Stimulated activated naive CD8-positive, alpha-beta T cell treated with anti-CD3 and anti-CD28 coated beads, Interleukin-15, amount 100 ng/mL, for 72 hours (primary cell): ENCODE results near the gene KCNJ16.
"Not testable (repeated sequence)": the region's sequence is repeated elsewhere in the genome, so short reads cannot be mapped to it uniquely, and the experiment has no call there.

Experiments used
- ATAC-seq: fragments of 150-1000 bp; cut with Tn5 transposase; 2 replicates; pipeline ENCODE4 v1.10.0; 2021; ENCODE audit warnings: mild to moderate bottlenecking, moderate library complexity
- DNase-seq, 2 donors: peaks; one replicate each; pipeline ENCODE4 v3.0.0; 2021 to 2022
- H3K27ac Mint-ChIP-seq, 2 donors: one replicate each; pipeline ENCODE4 v1.8.0; 2022; ENCODE audit warnings: mild to moderate bottlenecking in 2 of 2, mixed read lengths in 2 of 2, moderate library complexity in 2 of 2
- H3K27me3 Mint-ChIP-seq: one replicate; pipeline ENCODE4 v1.8.0; 2022; ENCODE audit warnings: mixed read lengths
- H3K4me1 Mint-ChIP-seq: one replicate; pipeline ENCODE4 v1.8.0; 2022; ENCODE audit warnings: mild to moderate bottlenecking, mixed read lengths
- H3K4me3 Mint-ChIP-seq, 2 donors: one replicate each; pipeline ENCODE4 v1.8.0; 2022; ENCODE audit warnings: mild to moderate bottlenecking in 2 of 2, mixed read lengths in 2 of 2, moderate library complexity in 1 of 2
- H3K9me3 Mint-ChIP-seq, 2 donors: one replicate each; pipeline ENCODE4 v1.8.0; 2022; ENCODE audit warnings: mixed read lengths in 2 of 2

The KCNJ16 gene

GRCh38 chr17:70074956-70075355 lies at the start of gene KCNJ16:
Gene KCNJ16, plus strand, starts transcription at chr17:70075225. Its CDS starts 56,863 bp downstream, at chr17:70132088.
- Mint-ChIP-seq H3K27me3 (peaks cover 28% of the 10 kb centered on the region), H3K27ac (no peak within 1 kb of the TSS), H3K4me3 (no peak within 1 kb of the TSS), H3K4me1 (no peaks in the 10 kb centered on the region), H3K9me3 (no peaks in the 10 kb centered on the region)
- DNase-seq (no peak), ATAC-seq (no peak)

GRCh38 chr17:70028397-70028796 lies 46.6 kb upstream of the KCNJ16 start:
- Mint-ChIP-seq H3K9me3 (peaks cover 0 to 7% of the 10 kb centered on the region in 2 donors), H3K27ac (no peak overlapping the region), H3K4me1 (no peaks in the 10 kb centered on the region), H3K4me3 (no peak overlapping the region), H3K27me3 (peaks cover 10% of the 10 kb centered on the region)
- DNase-seq (no peak), ATAC-seq (no peak)

DNA sequence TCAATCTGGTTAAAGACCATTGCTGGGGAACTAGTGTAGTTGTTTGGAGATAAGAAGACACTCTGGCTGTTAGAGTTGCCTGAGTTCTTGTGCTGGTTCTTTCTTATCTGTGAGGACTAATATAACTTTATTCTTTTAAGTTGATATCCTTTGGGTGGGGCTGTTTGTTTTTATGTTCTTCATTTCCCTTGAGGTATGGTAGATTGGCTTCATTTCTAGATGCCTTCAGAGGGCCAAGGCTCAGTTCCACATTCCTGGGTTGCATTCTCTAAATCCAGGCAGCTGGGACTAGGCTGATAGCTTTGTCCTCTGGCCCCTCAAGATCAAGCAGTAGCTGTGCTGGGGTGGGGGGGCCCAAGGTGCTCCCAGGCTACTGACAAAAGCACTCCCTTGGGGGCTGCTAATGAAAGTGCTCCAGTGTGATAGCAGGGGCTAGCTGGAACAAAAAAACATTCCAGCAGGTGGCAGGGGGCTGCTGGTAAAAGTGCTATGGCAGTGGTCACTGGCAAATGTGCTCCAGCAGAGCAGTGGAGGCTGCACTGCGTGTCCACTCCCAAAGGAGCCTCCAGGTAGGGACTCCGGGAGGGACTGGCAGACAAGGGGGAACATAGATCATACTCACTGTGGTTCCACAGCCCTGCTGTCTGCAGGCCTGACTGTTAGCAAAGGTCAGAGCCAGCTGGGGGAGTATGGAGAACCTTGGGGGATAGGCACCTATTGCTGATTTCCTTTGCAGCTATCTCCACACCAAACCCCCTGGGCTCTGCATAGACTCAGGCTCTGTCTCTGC lies 45.9 kb upstream of the KCNJ16 start:
- DNase-seq: no peak
- ATAC-seq: no peak
- Mint-ChIP-seq H3K9me3 (peaks cover 0 to 7% of the 10 kb centered on the region in 2 donors), H3K27me3 (peaks cover 10% of the 10 kb centered on the region), H3K4me3 (no peak overlapping the region), H3K4me1 (no peaks in the 10 kb centered on the region), H3K27ac (no peak overlapping the region)

DNA sequence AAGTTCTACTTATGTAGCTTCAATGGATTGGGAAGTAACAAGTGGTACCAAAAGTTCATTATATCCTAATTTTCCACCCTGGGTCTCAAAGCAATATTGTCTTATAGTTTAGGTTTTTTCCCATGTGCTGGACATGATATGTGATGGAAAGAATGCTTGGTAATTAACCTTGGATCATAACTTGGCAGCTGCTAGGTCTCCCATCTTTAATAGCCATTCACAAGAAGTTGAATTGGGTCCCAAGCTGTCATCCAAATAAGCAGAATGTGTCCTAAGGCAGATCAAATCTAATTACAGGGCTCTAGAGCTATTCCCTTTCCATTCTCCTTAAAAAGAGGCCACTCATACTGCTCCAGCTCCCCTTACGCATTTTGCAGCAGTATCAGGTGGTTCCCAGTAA lies 44.7 kb upstream of the KCNJ16 start:
- ATAC-seq (no peak), DNase-seq (no peak)
- H3K4me1 Mint-ChIP-seq: no peaks in the 10 kb centered on the region
- no peak overlapping the region for H3K4me3 Mint-ChIP-seq
- peaks cover 0 to 7% of the 10 kb centered on the region in 2 donors for H3K9me3 Mint-ChIP-seq
- H3K27ac Mint-ChIP-seq: no peak overlapping the region
- H3K27me3 Mint-ChIP-seq: peaks cover 10% of the 10 kb centered on the region

GRCh38 chr17:70031341-70031740 lies 43.7 kb upstream of the KCNJ16 start:
- no peak for DNase-seq
- H3K27me3 Mint-ChIP-seq: peaks cover 10% of the 10 kb centered on the region

DNA sequence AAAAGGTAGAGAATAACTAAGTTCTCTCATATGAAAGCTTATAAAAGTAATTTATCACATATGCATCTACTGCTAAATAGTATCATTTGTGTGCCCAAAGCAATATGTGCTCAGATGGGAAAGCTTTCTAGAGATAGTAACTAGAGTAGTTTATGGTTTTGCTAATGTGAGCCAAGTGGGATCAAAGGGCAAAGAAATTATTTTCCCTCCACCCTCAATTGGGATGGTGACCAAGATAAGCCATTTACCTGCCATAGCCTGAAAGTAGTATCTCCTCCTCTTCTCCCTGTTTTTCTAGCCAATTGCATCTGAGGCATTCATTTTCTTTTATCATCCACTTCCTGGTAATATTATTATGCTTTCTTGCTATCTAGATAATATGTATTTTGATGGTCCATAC lies 41.9 kb upstream of the KCNJ16 start:
- Mint-ChIP-seq H3K4me3 (no peak overlapping the region), H3K4me1 (no peaks in the 10 kb centered on the region), H3K27ac (no peak overlapping the region), H3K27me3 (peaks cover 9% of the 10 kb centered on the region), H3K9me3 (peaks cover 0 to 7% of the 10 kb centered on the region in 2 donors)
- ATAC-seq (no peak), DNase-seq (no peak)

More at GRCh38 chr17:70031341-70031740, 43.7 kb upstream of the KCNJ16 start:
- Mint-ChIP-seq H3K4me1 (no peaks in the 10 kb centered on the region), H3K9me3 (peaks cover 0 to 7% of the 10 kb centered on the region in 2 donors), H3K4me3 (no peak overlapping the region), H3K27ac (no peak overlapping the region)
- ATAC-seq: no peak

DNA sequence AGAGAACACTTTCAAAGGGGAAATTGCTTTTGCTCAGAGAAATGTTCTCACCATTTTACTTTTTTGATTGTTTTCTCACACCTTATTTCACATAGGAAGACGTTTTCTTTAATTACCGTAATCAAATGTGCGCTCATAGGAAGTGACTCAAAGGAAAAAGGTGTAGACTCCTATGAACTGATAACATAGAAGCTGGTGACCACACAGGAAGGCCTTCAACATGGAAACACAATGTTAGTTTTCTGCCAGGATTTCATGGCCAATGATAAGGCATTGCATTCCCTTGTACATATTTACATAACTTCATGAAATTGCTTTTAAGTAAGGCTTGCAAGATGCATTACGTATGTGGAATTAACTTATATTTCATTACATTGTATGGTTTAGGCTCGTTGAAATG lies 40.9 kb upstream of the KCNJ16 start:
- ATAC-seq (no peak), DNase-seq (no peak)
- H3K9me3 Mint-ChIP-seq: no peaks in the 10 kb centered on the region
- no peak overlapping the region for H3K4me3 Mint-ChIP-seq
- H3K27ac Mint-ChIP-seq: no peak overlapping the region
- no peaks in the 10 kb centered on the region for H3K27me3 Mint-ChIP-seq
- no peaks in the 10 kb centered on the region for H3K4me1 Mint-ChIP-seq

DNA sequence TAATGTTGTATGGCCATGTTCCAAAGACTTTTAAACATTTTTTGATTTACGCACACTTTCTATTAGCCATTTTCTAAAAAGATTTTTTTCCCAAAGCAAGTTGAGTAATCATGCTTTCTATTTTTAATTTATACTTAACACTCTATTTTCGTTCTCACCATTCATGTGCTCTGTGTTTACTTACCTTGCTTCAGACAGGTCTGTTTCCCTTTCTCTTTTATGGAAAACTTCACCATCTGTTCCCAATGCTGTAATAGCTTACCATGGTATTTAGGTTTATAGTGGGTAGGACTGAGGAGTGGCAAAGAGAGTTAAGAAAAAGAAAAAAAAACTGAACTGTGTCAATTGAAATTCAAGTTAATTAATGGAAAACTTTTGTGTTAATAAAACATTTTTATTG lies 37.5 kb upstream of the KCNJ16 start:
- Mint-ChIP-seq H3K27me3 (no peaks in the 10 kb centered on the region), H3K27ac (no peak overlapping the region), H3K9me3 (no peaks in the 10 kb centered on the region), H3K4me1 (no peaks in the 10 kb centered on the region), H3K4me3 (no peak overlapping the region)
- DNase-seq: no peak
- ATAC-seq: no peak

DNA sequence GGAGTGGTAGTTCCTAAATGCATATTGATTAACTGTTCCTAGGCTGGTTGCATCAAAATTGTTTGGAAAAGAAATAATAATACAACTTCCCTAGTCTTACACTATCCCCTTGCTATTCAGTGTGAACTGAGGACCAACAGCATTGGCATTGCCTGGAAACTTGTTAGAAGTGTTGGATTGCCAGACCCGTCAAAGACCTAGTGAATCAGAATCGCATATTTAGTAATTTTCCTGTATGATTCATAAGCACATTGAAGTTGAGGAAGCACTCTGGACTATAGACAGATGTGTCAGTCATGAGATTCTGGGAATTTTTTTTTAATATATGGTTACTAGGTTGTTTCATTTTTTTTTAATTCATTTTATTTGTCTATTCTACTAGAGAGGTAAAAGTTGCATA lies 34.7 kb upstream of the KCNJ16 start:
- Mint-ChIP-seq H3K9me3 (no peaks in the 10 kb centered on the region), H3K4me3 (no peak overlapping the region), H3K4me1 (no peaks in the 10 kb centered on the region), H3K27ac (no peak overlapping the region), H3K27me3 (no peaks in the 10 kb centered on the region)
- ATAC-seq (no peak), DNase-seq (no peak)

- Mint-ChIP-seq H3K27me3 (no peaks in the 10 kb centered on the region), H3K27ac (no peak overlapping the region), H3K9me3 (no peaks in the 10 kb centered on the region), H3K4me3 (no peak overlapping the region), H3K4me1 (no peaks in the 10 kb centered on the region)
- no peak for ATAC-seq
- DNase-seq: no peak
These were observed 34.0 kb upstream of the KCNJ16 start for GRCh38 chr17:70041061-70041460.

DNA sequence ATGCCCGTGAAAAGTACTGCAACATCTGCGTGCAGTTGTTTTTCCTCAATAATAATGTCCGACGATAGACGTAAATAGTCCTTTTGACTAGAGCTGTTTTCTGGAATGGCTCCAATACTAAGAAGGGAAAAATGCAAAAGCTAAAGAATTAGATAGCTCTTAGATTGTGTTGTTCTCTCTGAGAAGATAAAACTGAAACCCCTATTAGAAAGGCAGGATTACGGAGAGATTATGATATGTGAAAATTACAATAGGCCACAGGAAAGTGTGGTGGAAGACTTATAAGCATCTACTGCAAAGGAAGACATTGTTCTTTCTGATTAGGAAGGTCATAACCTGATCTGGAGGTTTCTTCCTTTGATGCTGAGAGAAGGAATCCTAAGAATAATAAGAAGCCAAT lies 33.5 kb upstream of the KCNJ16 start:
- DNase-seq (no peak), ATAC-seq (no peak)
- Mint-ChIP-seq H3K27ac (no peak overlapping the region), H3K9me3 (peaks cover 0 to 4% of the 10 kb centered on the region in 2 donors), H3K4me3 (no peak overlapping the region), H3K4me1 (no peaks in the 10 kb centered on the region), H3K27me3 (no peaks in the 10 kb centered on the region)

DNA sequence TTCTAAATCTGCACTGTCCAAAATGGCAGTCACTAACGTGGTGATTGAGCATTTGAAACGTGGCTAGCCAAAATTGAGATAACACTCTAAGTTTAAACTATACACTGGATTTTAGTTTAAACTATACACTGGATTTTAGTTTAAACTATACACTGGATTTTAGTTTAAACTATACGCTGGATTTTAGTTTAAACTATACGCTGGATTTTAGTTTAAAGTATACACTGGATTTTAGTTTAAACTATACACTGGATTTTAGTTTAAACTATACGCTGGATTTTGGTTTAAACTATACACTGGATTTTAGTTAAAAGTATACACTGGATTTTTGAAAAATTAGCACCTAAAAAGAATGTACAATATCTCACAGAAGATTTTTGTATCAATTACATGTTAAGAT lies 29.2 kb upstream of the KCNJ16 start:
- not testable (repeated sequence) for H3K9me3 Mint-ChIP-seq, H3K4me1 Mint-ChIP-seq, DNase-seq, H3K27ac Mint-ChIP-seq, H3K4me3 Mint-ChIP-seq, H3K27me3 Mint-ChIP-seq, ATAC-seq

DNA sequence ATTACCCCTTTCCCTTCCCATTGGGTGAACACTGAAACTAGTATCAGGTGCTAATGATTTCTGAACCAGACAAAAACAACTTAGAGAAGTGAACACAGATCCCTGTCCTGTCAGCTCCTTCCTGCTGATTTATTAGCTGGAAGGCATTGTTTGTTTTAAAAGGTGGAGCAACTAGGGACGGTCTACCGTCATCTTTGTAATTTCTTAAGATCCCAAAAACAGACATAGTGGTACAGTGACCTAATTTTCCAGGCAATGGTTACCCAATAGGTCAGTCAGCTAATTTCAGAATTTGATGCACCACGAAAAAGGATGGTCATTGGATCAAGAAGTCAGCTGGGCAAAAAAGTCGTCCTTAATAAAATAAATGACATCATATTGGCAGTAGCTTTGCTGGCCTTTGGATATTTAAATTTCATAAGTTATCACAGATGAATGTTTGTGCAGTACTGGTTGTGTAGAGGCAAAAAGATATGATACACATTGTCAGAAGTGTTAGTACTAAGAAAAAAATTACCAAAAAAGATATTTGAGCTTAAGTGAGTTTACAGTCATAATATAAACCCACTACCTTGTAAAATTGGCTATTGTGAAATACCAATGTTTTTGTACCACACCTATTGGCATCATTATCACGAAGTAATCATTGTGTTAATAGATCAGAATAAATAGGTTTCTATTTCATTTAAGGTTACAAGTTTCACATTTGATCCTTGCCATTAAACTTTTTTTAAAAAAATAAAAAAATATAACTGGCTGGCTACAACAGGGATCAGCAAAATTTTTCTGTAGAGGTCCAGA lies 27.2 kb upstream of the KCNJ16 start:
- DNase-seq: no peak
- Mint-ChIP-seq H3K27me3 (peaks cover 6% of the 10 kb centered on the region), H3K9me3 (peaks cover 0 to 6% of the 10 kb centered on the region in 2 donors), H3K4me1 (no peaks in the 10 kb centered on the region), H3K27ac (peak overlapping the region in 1 of 2 donors; percentile 19), H3K4me3 (no peak overlapping the region)
- no peak for ATAC-seq

GRCh38 chr17:70049801-70050591 lies 25.0 kb upstream of the KCNJ16 start:
- no peak for ATAC-seq
- Mint-ChIP-seq H3K4me3 (no peak overlapping the region), H3K9me3 (peaks cover 0 to 6% of the 10 kb centered on the region in 2 donors), H3K27ac (no peak overlapping the region), H3K4me1 (no peaks in the 10 kb centered on the region), H3K27me3 (peaks cover 14% of the 10 kb centered on the region)
- no peak for DNase-seq

DNA sequence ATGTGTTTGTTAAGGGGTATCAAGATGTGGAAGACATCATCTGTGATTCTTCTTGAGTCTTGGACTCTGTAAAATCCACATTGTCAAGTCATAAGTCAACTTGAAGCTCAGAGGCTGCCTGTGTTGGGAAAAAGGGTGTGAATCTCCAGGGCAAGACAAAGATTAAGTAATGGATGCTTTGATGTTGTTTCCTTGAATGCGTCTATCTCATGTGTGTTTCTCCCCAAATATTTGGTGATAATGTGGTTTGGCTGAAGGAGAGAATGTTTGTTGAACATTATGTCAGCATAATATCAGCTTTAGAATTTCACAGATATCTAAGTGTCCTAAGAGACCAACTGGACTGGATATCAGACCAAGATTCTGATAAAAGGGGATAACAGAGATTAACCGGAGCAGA lies 24.1 kb upstream of the KCNJ16 start:
- Mint-ChIP-seq H3K27ac (no peak overlapping the region), H3K4me3 (no peak overlapping the region), H3K4me1 (no peaks in the 10 kb centered on the region), H3K9me3 (peaks cover 0 to 6% of the 10 kb centered on the region in 2 donors), H3K27me3 (peaks cover 14% of the 10 kb centered on the region)
- ATAC-seq (no peak), DNase-seq (no peak)
